SK-MEL-5 (cell line): ENCODE measurements around the gene ADAMTS17. TPM values are rescaled to one million over a fixed set of nuclear protein-coding genes. Genes with fewer than 3 reads are reported as not detected.

ENCODE experiments used
- DNase-seq: peaks from one replicate; pipeline ENCODE4 v3.0.0-alpha.2; 2016; ENCODE audit warnings: low read depth, low spot score
- in situ Hi-C: cut with HindIII; loops from 2 replicates; pipeline ENCODE4 v1.10.0; 2016; ENCODE audit warnings: low sequenced_read_pairs, high pct_unique_total_duplicates, low pct_unique_long_range_greater_than_20kb
- total RNA-seq: library from RNA; depleted of rRNA; stranded (reverse); fragments of >200 nt; shearing (Covaris generic); gene quantifications from 2 replicates; pipeline ENCODE4 v1.2.3, GENCODE V29; 2014

The ADAMTS17 gene
- total RNA-seq, 1 experiment from 2014 or later, result 1.8 TPM

GRCh38 chr15:100222349-100222715, 119.4 kb downstream of the ADAMTS17 start:
- in situ Hi-C loops, result no loop called here
- DNase-seq, result no peak

DNA sequence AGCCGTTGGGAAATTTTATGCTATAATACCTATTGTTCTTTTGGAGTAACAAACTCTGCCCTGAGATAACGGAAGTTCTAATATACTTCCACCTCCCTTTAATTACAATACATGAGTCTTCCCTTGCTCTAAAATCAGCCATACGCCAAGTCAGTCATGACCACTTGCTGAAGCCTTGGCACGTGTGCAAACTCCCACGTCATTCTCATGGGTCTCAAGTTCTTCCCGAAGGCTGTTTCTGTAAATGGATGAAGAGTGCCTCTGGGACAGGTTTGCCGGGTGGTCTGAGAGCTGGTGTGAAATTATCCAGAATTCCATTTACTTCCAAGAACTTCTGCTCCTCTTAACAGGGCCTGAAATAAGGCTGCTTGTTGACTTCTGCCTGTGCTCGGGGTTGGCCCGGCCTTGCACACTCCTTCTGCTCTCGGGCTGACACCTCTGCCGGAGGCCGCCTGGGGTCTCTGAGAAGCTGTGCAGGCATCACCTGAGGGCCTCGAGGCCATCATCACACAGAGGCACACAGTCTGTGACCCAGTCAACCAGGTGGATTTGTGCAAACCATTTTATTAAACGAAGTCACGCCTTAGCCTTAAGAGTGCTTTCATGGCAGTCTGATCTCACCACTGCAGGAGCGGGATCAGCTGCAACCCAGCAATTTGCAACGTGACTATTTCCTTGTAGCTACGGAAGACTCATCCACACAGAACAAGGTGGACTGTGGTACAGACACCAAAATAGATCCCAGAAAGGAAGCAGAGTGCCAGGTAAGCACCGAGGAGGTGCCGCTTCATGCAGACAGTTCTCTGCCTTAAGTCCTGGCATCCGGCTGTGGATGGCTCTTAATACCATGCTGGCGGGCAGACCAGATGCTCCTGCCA, 120.1 kb downstream of the ADAMTS17 start:
- no peak for DNase-seq
- in situ Hi-C loops, result no loop called here

GRCh38 chr15:100220058-100220768, 121.6 kb downstream of the ADAMTS17 start:
- in situ Hi-C loops, result no loop called here
- DNase-seq, result no peak

- DNase-seq, result no peak
- in situ Hi-C loops, result no loop called here
Observed at GRCh38 chr15:100218434-100218833, 123.3 kb downstream of the ADAMTS17 start.

GRCh38 chr15:100216182-100216581, 125.6 kb downstream of the ADAMTS17 start:
- in situ Hi-C loops, result no loop called here
- no peak for DNase-seq

DNA sequence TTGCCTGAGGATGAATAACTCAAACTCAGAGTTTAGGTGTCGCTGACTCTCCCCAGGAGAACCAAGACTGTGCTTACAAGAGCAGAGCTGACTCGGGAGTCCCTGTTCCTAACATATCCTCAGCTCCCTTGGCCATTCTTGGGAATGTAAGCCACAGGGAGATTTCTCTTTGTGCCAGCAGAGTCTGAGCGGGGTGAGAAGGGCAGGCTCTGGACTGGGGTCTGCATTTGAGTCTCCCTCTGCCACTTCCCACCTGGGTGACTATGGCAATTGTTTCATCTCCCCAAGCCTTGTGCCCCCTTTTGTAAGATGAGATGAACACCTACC, 126.0 kb downstream of the ADAMTS17 start:
- in situ Hi-C loops, result no loop called here
- no peak for DNase-seq

GRCh38 chr15:100215031-100215842, 126.5 kb downstream of the ADAMTS17 start:
- DNase-seq, result no peak
- in situ Hi-C loops, result no loop called here

- in situ Hi-C loops, result no loop called here
- no peak for DNase-seq
Observed at GRCh38 chr15:100211855-100212850, 129.6 kb downstream of the ADAMTS17 start.

DNA sequence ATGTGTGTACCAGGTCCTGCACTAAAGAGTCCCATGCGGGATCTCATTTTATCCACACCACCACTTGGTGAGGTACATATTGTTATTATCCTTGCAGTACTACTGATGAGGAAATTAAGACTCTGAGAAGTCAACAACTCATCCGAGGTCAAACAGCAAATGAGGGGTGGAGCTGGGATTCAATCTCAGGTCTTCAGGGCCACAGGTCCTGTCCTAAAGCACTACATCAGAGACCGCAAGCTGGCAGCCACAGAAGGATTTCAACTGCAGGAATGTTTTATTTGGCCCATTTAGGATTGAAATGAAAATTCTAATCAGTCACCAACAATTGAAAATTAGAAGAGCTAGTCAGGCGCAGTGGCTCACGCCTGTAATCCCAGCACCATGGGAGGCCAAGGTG, 131.4 kb downstream of the ADAMTS17 start:
- in situ Hi-C loops, result no loop called here

DNA sequence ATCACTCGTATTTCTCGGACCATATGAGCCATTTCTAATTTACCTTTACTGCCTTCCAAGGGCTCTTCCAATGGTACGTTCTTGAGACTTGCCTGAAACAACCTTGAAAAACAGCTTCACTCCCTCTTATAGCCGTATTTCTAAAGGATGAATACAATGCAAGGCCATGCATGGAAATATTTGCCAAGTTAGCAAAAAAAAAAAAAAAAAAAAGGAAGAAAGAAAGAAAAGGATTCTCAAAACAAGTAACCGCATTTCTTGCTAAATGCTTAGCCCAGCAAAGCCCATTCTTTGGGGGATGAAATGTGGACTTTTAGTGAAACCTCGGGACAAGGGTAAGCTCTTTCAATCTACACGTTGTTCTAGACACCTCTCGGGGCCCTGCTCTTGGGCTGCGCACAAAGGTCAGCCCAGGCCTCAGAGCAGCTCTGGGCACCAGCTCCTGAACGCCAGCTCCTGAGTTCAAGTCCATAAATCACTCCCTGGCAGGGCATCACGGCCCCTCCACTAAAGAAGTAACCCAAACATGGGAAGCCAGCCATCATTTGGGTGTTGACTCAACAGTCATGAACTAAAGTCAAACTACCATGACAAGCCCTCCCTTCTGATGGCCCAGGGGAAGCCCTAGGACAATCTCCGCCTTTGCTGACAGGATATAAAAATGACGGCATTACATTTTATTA, 132.7 kb downstream of the ADAMTS17 start:
- in situ Hi-C loops, result no loop called here
- DNase-seq, result no peak

More for the DNA sequence above, 131.4 kb downstream of the ADAMTS17 start:
- DNase-seq, result no peak

GRCh38 chr15:100207053-100207452, 134.7 kb downstream of the ADAMTS17 start:
- in situ Hi-C loops, result no loop called here
- DNase-seq, result no peak

- in situ Hi-C loops, result no loop called here
Observed at GRCh38 chr15:100206643-100207042, 135.1 kb downstream of the ADAMTS17 start.

GRCh38 chr15:100205549-100206295, 136.1 kb downstream of the ADAMTS17 start:
- in situ Hi-C loops, result no loop called here
- no peak for DNase-seq

More at GRCh38 chr15:100206643-100207042, 135.1 kb downstream of the ADAMTS17 start:
- no peak for DNase-seq

- DNase-seq, result no peak
- in situ Hi-C loops, result no loop called here
Observed at GRCh38 chr15:100204771-100205170, 137.0 kb downstream of the ADAMTS17 start.

DNA sequence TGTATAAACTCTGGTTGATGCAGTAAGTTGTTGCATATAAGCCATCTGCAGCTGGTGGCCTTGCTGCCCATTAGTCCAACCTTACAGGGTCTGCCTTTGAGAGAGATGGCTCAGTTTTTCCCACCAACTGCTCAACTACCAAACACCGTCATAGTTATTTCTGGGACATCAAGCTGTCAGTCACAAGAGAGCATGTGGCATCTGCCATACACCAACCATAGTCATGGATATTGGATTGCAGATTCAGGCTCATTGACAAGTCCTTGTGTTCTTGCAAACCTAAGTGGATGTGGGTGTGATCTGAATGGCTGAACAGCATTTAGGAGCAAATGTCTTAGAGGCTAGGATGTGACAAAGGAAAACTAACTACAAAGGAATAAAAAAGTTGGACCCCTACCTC, 137.6 kb downstream of the ADAMTS17 start:
- in situ Hi-C loops, result no loop called here

More for the DNA sequence above, 137.6 kb downstream of the ADAMTS17 start:
- DNase-seq, result no peak
